HEK293T (cell line): ENCODE measurements around the gene MED6.
A peak's percentile ranks its signal among the peaks of the same experiment; 100 is the strongest.

Experiments
- CTCF ChIA-PET: fragments of 350-600 bp; formaldehyde crosslinking; extraction: SDS; loops from one replicate; lab custom pipeline; 2021; ENCODE audit warnings: antibody characterized with exemption, inconsistent platforms; lab: Yijun Ruan, JAX
- POLR2A ChIA-PET: fragments of 350-600 bp; formaldehyde crosslinking; extraction: SDS; loops from one replicate; lab custom pipeline; 2020; ENCODE audit warnings: antibody characterized with exemption, inconsistent platforms; lab: Yijun Ruan, JAX
- DNase-seq: peaks from one replicate; pipeline ENCODE4 v3.0.0; 2012; ENCODE audit warnings: mixed read lengths; ENCODE audit errors: extremely low spot score
- ARNT ChIP-seq: fragments of 450-650 bp; IDR thresholded peaks from 2 replicates; pipeline ENCODE4 v1.6.1; 2017; ENCODE audit warnings: mild to moderate bottlenecking
- BHLHE40 ChIP-seq: fragments of 450-650 bp; IDR thresholded peaks from 2 replicates; pipeline ENCODE4 v1.6.1; 2016; ENCODE audit warnings: mild to moderate bottlenecking, moderate library complexity, borderline replicate concordance
- CTBP1 ChIP-seq: fragments of 450-650 bp; IDR thresholded peaks from 2 replicates; pipeline ENCODE4 v1.6.1; 2016; ENCODE audit warnings: borderline replicate concordance
- ELF4 ChIP-seq: fragments of 450-650 bp; IDR thresholded peaks from 2 replicates; pipeline ENCODE4 v1.6.1; 2017; ENCODE audit warnings: antibody characterized with exemption
- FOXA1 ChIP-seq: fragments of 450-650 bp; IDR thresholded peaks from 2 replicates; pipeline ENCODE4 v1.6.1; 2016; ENCODE audit warnings: mild to moderate bottlenecking
- FOXK2 ChIP-seq: fragments of 450-650 bp; IDR thresholded peaks from 2 replicates; pipeline ENCODE4 v1.6.1; 2016; ENCODE audit warnings: mild to moderate bottlenecking
- FOXM1 ChIP-seq: fragments of 450-650 bp; IDR thresholded peaks from 2 replicates; pipeline ENCODE4 v1.6.1; 2017; ENCODE audit warnings: mild to moderate bottlenecking, borderline replicate concordance
- HDGF ChIP-seq: fragments of 450-650 bp; IDR thresholded peaks from 2 replicates; pipeline ENCODE4 v1.6.1; 2017; ENCODE audit warnings: antibody characterized with exemption, borderline replicate concordance
- L3MBTL2 ChIP-seq: fragments of 450-650 bp; conservative IDR thresholded peaks from 2 replicates; pipeline ENCODE4 v1.6.1; 2016; ENCODE audit warnings: mild to moderate bottlenecking
- LEF1 ChIP-seq: fragments of 450-650 bp; IDR thresholded peaks from 2 replicates; pipeline ENCODE4 v1.6.1; 2017; ENCODE audit warnings: mild to moderate bottlenecking, borderline replicate concordance
- NFRKB ChIP-seq: fragments of 450-650 bp; IDR thresholded peaks from 2 replicates; pipeline ENCODE4 v1.6.1; 2016; ENCODE audit warnings: mild to moderate bottlenecking, moderate library complexity
- PKNOX1 ChIP-seq: fragments of 450-650 bp; IDR thresholded peaks from 2 replicates; pipeline ENCODE4 v1.6.1; 2016
- SP1 ChIP-seq: fragments of 450-650 bp; IDR thresholded peaks from 2 replicates; pipeline ENCODE4 v1.6.1; 2017
- SUZ12 ChIP-seq: fragments of 450-650 bp; IDR thresholded peaks from 2 replicates; pipeline ENCODE4 v1.6.1; 2016; ENCODE audit warnings: mild to moderate bottlenecking
- TARDBP ChIP-seq: fragments of 450-650 bp; IDR thresholded peaks from 2 replicates; pipeline ENCODE4 v1.6.1; 2016
- ZNF384 ChIP-seq: fragments of 450-650 bp; IDR thresholded peaks from 2 replicates; pipeline ENCODE4 v1.6.1; 2016

MED6 gene

GRCh38 chr14:70631948-70632347, 31.5 kb upstream of the MED6 start:
- TF ChIP-seq CTBP1 (no peak), ARNT (no peak), FOXK2 (no peak), ELF4 (no peak), FOXA1 (no peak), NFRKB (no peak), ZNF384 (no peak), L3MBTL2 (no peak), PKNOX1 (no peak), BHLHE40 (no peak), HDGF (no peak), SUZ12 (no peak), LEF1 (no peak)
- CTCF ChIA-PET: no interaction called here
- POLR2A ChIA-PET: no interaction called here
- no peak for DNase-seq

GRCh38 chr14:70624972-70625371, 24.5 kb upstream of the MED6 start:
- ChIA-PET POLR2A (no interaction called here), CTCF (no interaction called here)
- DNase-seq: no peak
- no peak for TF ChIP-seq L3MBTL2
- no peak for TF ChIP-seq FOXK2
- TF ChIP-seq FOXA1: no peak
- TF ChIP-seq ZNF384: no peak
- no peak for TF ChIP-seq SP1
- no peak for TF ChIP-seq LEF1
- no peak for TF ChIP-seq PKNOX1
- TF ChIP-seq FOXM1: no peak
- TF ChIP-seq HDGF: no peak
- TF ChIP-seq BHLHE40: no peak
- TF ChIP-seq TARDBP: no peak
- TF ChIP-seq NFRKB: no peak
- TF ChIP-seq SUZ12: no peak
- TF ChIP-seq CTBP1: no peak
- no peak for TF ChIP-seq ELF4
- TF ChIP-seq ARNT: no peak

- CTCF ChIA-PET: interaction anchor here (0.7 kb wide), 1 partner anchor 129 kb away, joined by 3 read pairs; no protein-coding TSS in a partner anchor
- TF ChIP-seq FOXK2 (no peak), LEF1 (no peak), ZNF384 (no peak), L3MBTL2 (no peak), SP1 (no peak), TARDBP (no peak), FOXA1 (no peak), CTBP1 (no peak), SUZ12 (no peak), ELF4 (no peak), HDGF (no peak), BHLHE40 (no peak), NFRKB (no peak), FOXM1 (no peak), PKNOX1 (no peak), ARNT (no peak)
- DNase-seq: peak; percentile 61
- POLR2A ChIA-PET: no interaction called here
Measured at GRCh38 chr14:70622111-70622712, 21.8 kb upstream of the MED6 start.

GRCh38 chr14:70619708-70620107, 19.3 kb upstream of the MED6 start:
- ChIA-PET POLR2A (no interaction called here), CTCF (interaction anchor here (0.6 to 1.3 kb wide), 2 partner anchors 198 to 968 kb away, joined by 3 read pairs; no protein-coding TSS in a partner anchor)
- DNase-seq: no peak
- TF ChIP-seq SP1 (no peak), LEF1 (no peak), CTBP1 (no peak), SUZ12 (no peak), ZNF384 (no peak)

- ChIA-PET CTCF (no interaction called here), POLR2A (no interaction called here)
- no peak for TF ChIP-seq TARDBP
- TF ChIP-seq FOXA1: no peak
- TF ChIP-seq SP1: no peak
- no peak for TF ChIP-seq FOXM1
- TF ChIP-seq NFRKB: no peak
- no peak for TF ChIP-seq LEF1
- TF ChIP-seq ARNT: no peak
- no peak for TF ChIP-seq ZNF384
- DNase-seq: no peak
Measured at GRCh38 chr14:70618314-70618713, 17.9 kb upstream of the MED6 start.

GRCh38 chr14:70616646-70617045, 16.2 kb upstream of the MED6 start:
- POLR2A ChIA-PET: no interaction called here
- TF ChIP-seq SP1 (no peak), ELF4 (no peak), ARNT (no peak)
- CTCF ChIA-PET: no interaction called here
- DNase-seq: no peak

GRCh38 chr14:70611216-70611615, 10.8 kb upstream of the MED6 start:
- CTCF ChIA-PET: no interaction called here
- no peak for TF ChIP-seq FOXA1
- TF ChIP-seq ZNF384: no peak
- TF ChIP-seq FOXK2: no peak
- no peak for TF ChIP-seq SUZ12
- TF ChIP-seq ARNT: no peak
- no peak for TF ChIP-seq ELF4
- DNase-seq: no peak
- POLR2A ChIA-PET: interaction anchor here (1.0 kb wide), 1 partner anchor 10 kb away, joined by 4 read pairs; the partner anchor contains the start of gene MED6
